Activated B cell treated with CpG ODN at 0.5 μM for 24 hours (primary cell): Measurements from ENCODE around the gene DLG2. TPM values are rescaled to one million over a fixed set of nuclear protein-coding genes. Genes with fewer than 3 reads are reported as not detected.

ENCODE experiments used
- ATAC-seq: fragments of 200-7000 bp; cut with Tn5 transposase; one replicate; pipeline ENCODE4 v1.10.0; 2021; ENCODE audit warnings: low read depth, mild to moderate bottlenecking, moderate library complexity
- CTCF ChIA-PET: fragments of 350-600 bp; sonication (Branson Sonifier 250); formaldehyde crosslinking; loops from one replicate; lab custom pipeline; 2021; ENCODE audit warnings: antibody characterized with exemption; lab: Charles Lee
- POLR2A ChIA-PET: fragments of 350-600 bp; sonication (Branson Sonifier 250); formaldehyde crosslinking; loops from one replicate; lab custom pipeline; 2021; ENCODE audit warnings: antibody characterized with exemption; lab: Charles Lee
- DNase-seq: peaks from one replicate; pipeline ENCODE4 v3.0.0; 2022
- H3K27ac Mint-ChIP-seq: one replicate; pipeline ENCODE4 v1.8.0; 2020; ENCODE audit warnings: mixed read lengths
- H3K27me3 Mint-ChIP-seq: one replicate; pipeline ENCODE4 v1.8.0; 2021; ENCODE audit warnings: mixed read lengths
- H3K36me3 Mint-ChIP-seq: one replicate; pipeline ENCODE4 v1.8.0; 2021; ENCODE audit warnings: low read depth, mixed read lengths
- H3K4me1 Mint-ChIP-seq: one replicate; pipeline ENCODE4 v1.8.0; 2021; ENCODE audit warnings: mixed read lengths
- H3K4me3 Mint-ChIP-seq: one replicate; pipeline ENCODE4 v1.8.0; 2020; ENCODE audit warnings: mild to moderate bottlenecking, mixed read lengths
- H3K9me3 Mint-ChIP-seq: one replicate; pipeline ENCODE4 v1.8.0; 2020; ENCODE audit warnings: mixed read lengths
- CTCF ChIP-seq: fragments of 200-600 bp; IDR thresholded peaks from one replicate; pipeline ENCODE4 v1.8.0; 2022; ENCODE audit warnings: antibody characterized with exemption, mild to moderate bottlenecking
- intact Hi-C: fragments of 100-400 bp; cut with micrococcal nuclease; formaldehyde crosslinking; loops from one replicate; pipeline ENCODE4 v1.15.1; 2024
- total RNA-seq: library from RNA; stranded (reverse); gene quantifications from 2 replicates; pipeline ENCODE4 v1.2.3, GENCODE V29; 2022

The DLG2 gene
- total RNA-seq, 1 donor from 2014 or later = 2.7 TPM

GRCh38 chr11:84103096-84103495 lies 1524.0 kb downstream of the DLG2 start:
- Mint-ChIP-seq H3K9me3 (no peaks in the 10 kb centered on the region), H3K4me1 (no peaks in the 10 kb centered on the region), H3K27me3 (no peaks in the 10 kb centered on the region), H3K27ac (no peak overlapping the region), H3K36me3 (no peaks in the 10 kb centered on the region), H3K4me3 (no peak overlapping the region)
- DNase-seq = no peak
- no peak for ATAC-seq
- POLR2A ChIA-PET = no interaction called here
- no peak for TF ChIP-seq CTCF
- intact Hi-C loops = no loop called here
- CTCF ChIA-PET = no interaction called here

GRCh38 chr11:84097186-84097585 lies 1530.0 kb downstream of the DLG2 start:
- no peak for ATAC-seq
- ChIA-PET CTCF (no interaction called here), POLR2A (no interaction called here)
- intact Hi-C loops = no loop called here
- no peak for TF ChIP-seq CTCF
- no peaks in the 10 kb centered on the region for H3K36me3 Mint-ChIP-seq
- no peaks in the 10 kb centered on the region for H3K9me3 Mint-ChIP-seq
- no peaks in the 10 kb centered on the region for H3K27me3 Mint-ChIP-seq
- no peak overlapping the region for H3K27ac Mint-ChIP-seq
- no peak overlapping the region for H3K4me3 Mint-ChIP-seq
- H3K4me1 Mint-ChIP-seq = no peaks in the 10 kb centered on the region
- DNase-seq = no peak

- ChIA-PET CTCF (no interaction called here), POLR2A (no interaction called here)
- ATAC-seq (no peak), DNase-seq (no peak)
- H3K27me3 Mint-ChIP-seq = no peaks in the 10 kb centered on the region
- intact Hi-C loops = no loop called here
- peaks cover 5% of the 10 kb centered on the region for H3K9me3 Mint-ChIP-seq
- no peaks in the 10 kb centered on the region for H3K36me3 Mint-ChIP-seq
- TF ChIP-seq CTCF = no peak
- no peak overlapping the region for H3K27ac Mint-ChIP-seq
- no peak overlapping the region for H3K4me3 Mint-ChIP-seq
- no peaks in the 10 kb centered on the region for H3K4me1 Mint-ChIP-seq
Observed at GRCh38 chr11:84091212-84091986, 1535.7 kb downstream of the DLG2 start.

GRCh38 chr11:84089072-84090057 lies 1537.8 kb downstream of the DLG2 start:
- intact Hi-C loops = no loop called here
- Mint-ChIP-seq H3K9me3 (peaks cover 5% of the 10 kb centered on the region), H3K27ac (no peak overlapping the region), H3K27me3 (no peaks in the 10 kb centered on the region), H3K4me1 (no peaks in the 10 kb centered on the region), H3K4me3 (no peak overlapping the region), H3K36me3 (no peaks in the 10 kb centered on the region)
- ChIA-PET CTCF (no interaction called here), POLR2A (no interaction called here)
- no peak for ATAC-seq
- DNase-seq = no peak
- TF ChIP-seq CTCF = no peak

GRCh38 chr11:84071851-84072250 lies 1555.3 kb downstream of the DLG2 start:
- CTCF ChIA-PET = no interaction called here
- Mint-ChIP-seq H3K36me3 (no peaks in the 10 kb centered on the region), H3K4me3 (no peak overlapping the region), H3K27ac (no peak overlapping the region), H3K4me1 (no peaks in the 10 kb centered on the region), H3K9me3 (no peaks in the 10 kb centered on the region), H3K27me3 (no peaks in the 10 kb centered on the region)
- no peak for DNase-seq
- intact Hi-C loops = no loop called here
- no peak for ATAC-seq
- no peak for TF ChIP-seq CTCF
- POLR2A ChIA-PET = no interaction called here
